ENCODE measurements around the gene ACSL6.
A peak's percentile ranks its signal among the peaks of the same experiment; 100 is the strongest.

The ACSL6 gene

DNA sequence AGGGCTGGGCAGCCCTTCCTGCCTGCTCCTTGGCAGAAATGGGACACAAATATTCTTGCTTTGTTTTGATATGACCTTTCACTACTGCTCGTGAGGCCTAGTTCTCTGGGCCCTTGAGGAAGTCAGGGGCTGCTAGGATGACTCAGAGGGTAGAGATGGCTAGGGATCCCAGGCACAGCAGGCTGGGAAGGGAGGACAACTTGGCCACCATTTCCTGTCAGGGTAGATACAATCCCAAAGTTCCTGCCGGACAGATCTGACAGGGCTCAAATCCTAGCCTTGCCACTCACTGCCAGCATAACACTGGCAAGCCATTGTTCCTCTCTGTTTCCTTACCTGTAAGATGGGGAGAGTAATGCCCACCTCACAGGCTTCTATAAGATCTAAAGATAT is 34.2 kb downstream of the ACSL6 start:
- DNase-seq: no peak

DNA sequence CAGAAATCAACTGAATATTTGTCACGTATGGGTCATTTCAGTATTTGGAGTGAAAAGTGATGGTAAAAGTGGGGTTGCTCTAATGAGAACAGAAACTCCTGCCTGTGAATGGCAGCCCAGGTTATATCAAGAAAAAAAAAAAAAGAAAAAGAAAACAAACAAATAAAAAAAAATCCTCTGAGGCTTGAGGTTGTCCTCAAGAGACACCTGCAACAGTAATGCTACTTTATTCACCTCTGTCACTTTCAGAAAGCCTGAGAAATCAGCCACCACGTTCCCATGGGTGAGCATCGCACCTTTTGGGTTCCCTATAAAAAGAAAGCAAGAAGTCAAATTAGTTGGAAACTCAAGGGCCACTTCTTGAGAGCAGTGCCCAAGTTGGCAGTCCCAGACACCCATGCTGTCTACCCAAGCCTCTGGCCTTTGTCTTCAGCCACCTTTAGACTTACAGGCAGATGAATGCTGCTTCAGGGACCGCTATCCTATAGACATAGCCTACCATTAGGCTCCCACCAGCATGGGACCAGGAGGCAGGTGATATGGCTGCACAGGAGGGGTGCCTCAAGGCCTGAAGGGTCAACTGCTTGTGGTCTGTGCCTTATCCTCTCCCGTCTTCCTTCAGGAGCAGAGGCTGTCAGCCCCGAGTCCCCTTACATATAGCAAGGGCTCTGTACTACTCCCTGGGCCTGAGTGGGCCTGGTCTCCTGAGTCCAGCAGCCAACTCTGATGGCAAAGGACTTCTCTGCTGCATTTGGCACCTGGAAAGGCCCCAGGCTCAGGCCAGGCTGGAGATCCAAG is 34.8 kb downstream of the ACSL6 start:
- DNase-seq: no peak

DNA sequence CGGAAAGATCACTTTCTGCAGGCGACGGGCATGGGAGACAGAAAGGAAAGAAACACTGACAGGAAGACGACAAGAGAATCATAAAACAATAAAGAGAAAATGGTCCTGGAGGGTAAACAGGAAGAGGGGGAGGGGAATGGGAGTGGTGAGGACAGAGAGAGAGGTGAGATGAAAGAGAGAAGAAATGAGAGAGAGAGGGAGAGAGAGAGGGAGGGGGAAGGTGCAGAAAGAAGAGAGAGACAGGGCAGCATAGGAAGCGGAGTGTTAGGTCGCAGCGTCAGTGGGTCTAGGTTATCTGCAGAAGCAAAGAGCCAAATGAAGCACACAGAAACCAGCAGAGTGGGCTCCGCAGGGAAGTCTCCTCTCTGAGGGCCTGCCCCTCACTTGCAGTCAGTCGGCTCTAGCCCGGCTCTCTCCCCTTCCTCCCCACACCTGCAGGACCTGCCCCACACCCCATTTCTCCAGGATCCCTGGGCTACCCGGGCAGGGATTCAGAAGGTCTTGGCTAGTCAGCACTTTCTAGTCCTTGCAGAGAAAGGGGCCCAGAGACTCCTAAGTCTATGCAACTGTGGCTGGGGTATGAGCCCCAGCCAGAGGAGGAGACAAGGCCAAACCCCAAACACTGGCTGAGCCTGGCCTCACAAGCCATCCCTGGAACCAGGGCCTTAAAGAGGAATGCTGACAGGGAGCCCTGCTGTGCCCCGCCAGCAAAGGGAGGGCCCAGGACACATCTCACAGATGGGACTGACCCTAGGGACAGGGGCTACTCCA is 36.3 kb downstream of the ACSL6 start:
- DNase-seq: no peak

- DNase-seq: no peak
Measured at GRCh38 chr5:131974622-131974955, 36.9 kb downstream of the ACSL6 start.

GRCh38 chr5:131974016-131974415 is 37.4 kb downstream of the ACSL6 start:
- DNase-seq: no peak

- no peak for DNase-seq
Measured at GRCh38 chr5:131973089-131973712, 38.3 kb downstream of the ACSL6 start.

GRCh38 chr5:131968396-131968954 is 43.0 kb downstream of the ACSL6 start:
- DNase-seq: no peak

- DNase-seq: no peak
Measured at GRCh38 chr5:131966551-131966950, 44.9 kb downstream of the ACSL6 start.

DNA sequence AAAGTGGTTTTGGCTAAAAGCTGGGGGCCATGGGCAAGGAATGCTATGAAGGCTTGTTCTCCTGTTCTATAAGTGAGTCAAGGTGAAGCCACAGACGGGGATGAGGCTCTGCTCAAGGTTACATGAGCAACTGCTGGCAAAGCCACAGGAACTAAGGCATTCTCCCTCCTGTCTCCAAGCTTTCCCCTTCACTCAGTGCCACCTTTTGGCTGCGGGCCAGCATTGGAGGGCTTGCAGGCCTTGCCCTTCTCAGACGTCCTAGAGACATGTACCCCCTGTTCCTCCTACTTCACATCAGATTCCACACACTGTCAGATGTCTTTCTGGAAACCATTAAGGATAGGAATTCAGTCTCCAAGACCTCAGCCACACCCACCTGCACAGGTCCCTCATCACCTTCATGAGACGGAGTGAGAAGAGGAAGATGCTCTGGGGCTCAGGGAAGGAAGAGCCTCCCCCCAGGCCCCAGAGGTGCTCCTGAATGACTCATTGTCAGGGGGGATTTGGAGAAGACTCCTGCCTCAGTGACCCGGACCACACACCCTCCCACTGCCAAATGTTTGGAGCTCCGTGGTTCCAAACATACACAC is 45.5 kb downstream of the ACSL6 start:
- DNase-seq: no peak

DNA sequence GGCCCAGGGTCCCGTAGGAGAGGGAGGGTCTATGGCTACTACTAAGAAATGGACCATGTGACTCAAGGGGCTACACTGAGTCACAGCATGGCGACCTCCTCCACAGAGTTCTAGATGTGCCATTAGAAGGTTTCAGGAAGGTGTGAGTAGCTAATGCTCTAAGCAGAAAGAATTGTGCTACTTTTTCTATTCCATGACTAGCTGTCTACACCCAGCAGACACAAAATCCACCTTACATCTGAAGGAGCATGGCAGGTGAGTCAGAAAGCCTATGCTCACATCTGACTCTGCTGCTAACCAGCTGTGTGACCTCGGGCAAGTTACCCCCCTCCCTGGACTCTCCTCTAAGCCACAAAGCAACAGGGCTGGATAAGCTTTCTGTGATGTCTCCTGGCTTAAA is 51.6 kb downstream of the ACSL6 start:
- DNase-seq: no peak

DNA sequence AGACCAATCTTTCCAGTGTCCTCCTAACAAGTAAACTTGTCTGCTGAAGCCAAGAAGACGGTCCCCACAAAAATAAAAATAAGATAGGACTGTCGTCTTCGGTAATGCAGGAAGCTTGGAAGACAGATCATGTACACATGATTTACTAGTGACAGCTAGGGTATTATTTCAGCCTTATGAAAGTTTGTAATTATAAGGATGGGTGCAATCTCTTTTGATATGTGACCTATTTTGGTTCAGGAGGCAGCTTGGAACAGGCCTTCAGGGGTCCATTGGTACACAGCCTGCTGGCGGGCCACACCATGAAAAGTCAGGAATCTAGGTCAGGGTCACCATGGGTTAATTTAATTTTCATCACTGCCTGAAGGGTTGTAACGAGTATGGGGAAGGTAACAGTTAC is 52.3 kb downstream of the ACSL6 start:
- DNase-seq: no peak

- DNase-seq: no peak
Measured at GRCh38 chr5:131957721-131958441, 53.6 kb downstream of the ACSL6 start.

DNA sequence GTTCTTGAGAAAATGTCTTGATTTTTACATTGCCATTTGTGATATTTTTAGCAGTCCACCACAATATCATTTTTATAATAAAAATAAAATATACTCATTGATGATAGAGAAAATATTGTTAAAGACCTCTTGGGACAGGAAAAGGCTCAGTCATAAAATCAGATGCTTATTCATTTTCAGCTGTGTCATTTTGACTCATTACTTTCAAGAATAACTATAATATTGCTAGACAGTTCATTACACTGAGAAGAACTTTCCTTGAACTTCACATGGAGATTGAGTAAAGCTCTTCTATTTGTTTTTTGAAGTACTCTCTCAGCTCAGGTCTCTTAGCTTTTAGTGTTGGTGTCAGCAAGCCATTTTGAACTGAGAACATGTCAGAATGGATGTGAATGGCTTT is 57.5 kb downstream of the ACSL6 start:
- DNase-seq: no peak

DNA sequence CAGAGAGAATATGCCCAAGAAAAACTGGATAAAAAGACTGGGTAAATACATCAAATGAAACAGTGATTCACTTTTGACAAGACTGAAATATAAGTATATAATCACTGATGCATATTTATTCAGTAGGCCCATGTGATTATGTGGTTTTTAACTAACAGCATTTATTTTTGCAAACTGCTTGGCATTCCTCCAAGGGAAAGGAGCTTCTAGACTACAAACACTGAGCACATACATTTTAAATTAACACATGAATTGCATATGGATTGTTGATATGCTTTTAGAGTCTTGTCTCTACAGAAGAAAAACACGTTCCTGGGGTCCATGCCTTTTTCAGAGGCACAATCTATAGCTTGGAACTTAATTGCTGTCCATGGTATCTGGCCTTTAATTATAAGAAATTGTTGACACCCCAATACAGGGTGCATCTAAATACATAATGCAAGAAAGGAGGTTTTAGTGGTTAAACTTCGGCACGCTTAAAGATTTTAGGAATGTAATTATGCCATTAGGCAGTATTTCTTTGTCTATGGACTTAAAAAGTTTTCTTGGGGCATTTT is 59.1 kb downstream of the ACSL6 start:
- no peak for DNase-seq

- no peak for DNase-seq
Measured at GRCh38 chr5:131950706-131951105, 60.8 kb downstream of the ACSL6 start.

DNA sequence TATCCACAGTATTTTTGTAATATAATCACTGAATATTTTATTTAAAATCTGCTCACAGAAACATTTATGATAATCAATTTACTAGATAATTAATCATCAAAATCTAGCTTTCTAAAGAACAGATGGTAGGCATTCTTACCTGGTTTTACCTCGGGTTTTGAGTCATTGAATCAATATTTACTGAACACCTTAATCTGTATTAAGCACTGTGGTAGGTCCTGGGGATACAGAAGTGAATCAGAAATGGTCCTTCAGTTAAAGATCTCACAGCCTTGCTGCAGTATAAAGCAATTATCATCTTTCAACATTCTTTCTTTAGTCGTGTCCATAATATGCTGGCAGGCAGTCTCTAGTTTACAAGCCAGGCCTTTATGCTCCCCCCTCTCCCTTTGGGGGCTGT is 64.0 kb downstream of the ACSL6 start:
- DNase-seq: no peak

- no peak for DNase-seq
Measured at GRCh38 chr5:131945551-131946168, 65.8 kb downstream of the ACSL6 start, which contains the start of gene MEIKIN. Gene MEIKIN, minus strand, starts transcription at chr5:131945663. Its CDS starts 158 bp downstream, at chr5:131945505.

GRCh38 chr5:131944702-131945550 is 66.5 kb downstream of the ACSL6 start:
- no peak for DNase-seq

- peak in 1 of 2 donors; percentile 10 for DNase-seq
Measured at GRCh38 chr5:131943916-131944315, 67.5 kb downstream of the ACSL6 start.

GRCh38 chr5:131942016-131942415 is 69.4 kb downstream of the ACSL6 start:
- DNase-seq: no peak
